ENCODE results near the gene STIP1.

DNA sequence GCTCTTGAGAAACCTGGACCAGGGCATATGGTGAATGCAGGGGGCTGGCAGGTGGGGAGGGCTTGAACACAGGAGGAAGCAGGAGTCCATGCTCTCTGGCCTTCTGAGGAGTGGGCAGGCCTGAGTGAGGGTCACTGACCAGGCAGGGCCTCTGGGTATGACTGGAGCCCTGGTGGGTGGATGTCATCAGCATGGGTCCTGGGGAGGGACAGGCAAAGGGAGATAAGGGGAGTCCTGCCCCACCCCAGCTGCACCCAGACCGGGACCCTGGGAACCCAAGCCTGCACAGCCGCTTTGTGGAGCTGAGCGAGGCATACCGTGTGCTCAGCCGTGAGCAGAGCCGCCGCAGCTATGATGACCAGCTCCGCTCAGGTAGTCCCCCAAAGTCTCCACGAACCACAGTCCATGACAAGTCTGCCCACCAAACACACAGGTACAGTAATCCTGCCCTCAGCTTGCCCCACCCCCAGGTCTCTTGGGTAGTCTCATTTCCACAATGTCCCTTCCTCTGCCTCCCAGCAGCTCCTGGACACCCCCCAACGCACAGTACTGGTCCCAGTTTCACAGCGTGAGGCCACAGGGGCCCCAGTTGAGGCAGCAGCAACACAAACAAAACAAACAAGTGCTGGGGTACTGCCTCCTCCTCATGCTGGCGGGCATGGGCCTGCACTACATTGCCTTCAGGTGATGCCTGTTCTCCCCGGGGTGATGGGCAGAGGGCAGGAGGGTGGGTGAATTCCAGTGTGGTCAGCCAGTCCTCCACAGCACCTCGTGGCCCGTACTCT, 46.4 kb downstream of the STIP1 start:
- no peak for TF ChIP-seq POLR2AphosphoS5 (IDR thresholded peaks at IDR 0.05)
- TF ChIP-seq, protein P1, sequence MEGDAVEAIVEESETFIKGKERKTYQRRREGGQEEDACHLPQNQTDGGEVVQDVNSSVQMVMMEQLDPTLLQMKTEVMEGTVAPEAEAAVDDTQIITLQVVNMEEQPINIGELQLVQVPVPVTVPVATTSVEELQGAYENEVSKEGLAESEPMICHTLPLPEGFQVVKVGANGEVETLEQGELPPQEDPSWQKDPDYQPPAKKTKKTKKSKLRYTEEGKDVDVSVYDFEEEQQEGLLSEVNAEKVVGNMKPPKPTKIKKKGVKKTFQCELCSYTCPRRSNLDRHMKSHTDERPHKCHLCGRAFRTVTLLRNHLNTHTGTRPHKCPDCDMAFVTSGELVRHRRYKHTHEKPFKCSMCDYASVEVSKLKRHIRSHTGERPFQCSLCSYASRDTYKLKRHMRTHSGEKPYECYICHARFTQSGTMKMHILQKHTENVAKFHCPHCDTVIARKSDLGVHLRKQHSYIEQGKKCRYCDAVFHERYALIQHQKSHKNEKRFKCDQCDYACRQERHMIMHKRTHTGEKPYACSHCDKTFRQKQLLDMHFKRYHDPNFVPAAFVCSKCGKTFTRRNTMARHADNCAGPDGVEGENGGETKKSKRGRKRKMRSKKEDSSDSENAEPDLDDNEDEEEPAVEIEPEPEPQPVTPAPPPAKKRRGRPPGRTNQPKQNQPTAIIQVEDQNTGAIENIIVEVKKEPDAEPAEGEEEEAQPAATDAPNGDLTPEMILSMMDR (IDR thresholded peaks at IDR 0.05) = no peak
- no peak for TF ChIP-seq POLR2A (IDR thresholded peaks at IDR 0.05)
